BLaER1 (cell line): ENCODE results near the gene TMEM203.

Source experiments
- H3K27ac ChIP-seq: shearing (Covaris generic); formaldehyde crosslinking; 2 replicates; pipeline ENCODE4 v1.8.1; 2022
- H3K27me3 ChIP-seq: shearing (Covaris generic); formaldehyde crosslinking; 2 replicates; pipeline ENCODE4 v1.8.1; 2022
- H3K36me3 ChIP-seq: shearing (Covaris generic); formaldehyde crosslinking; 2 replicates; pipeline ENCODE4 v1.8.1; 2022
- H3K4me1 ChIP-seq: shearing (Covaris generic); formaldehyde crosslinking; 2 replicates; pipeline ENCODE4 v1.8.1; 2022
- H3K4me2 ChIP-seq: shearing (Covaris generic); formaldehyde crosslinking; 2 replicates; pipeline ENCODE4 v1.8.1; 2022
- H3K4me3 ChIP-seq: shearing (Covaris generic); formaldehyde crosslinking; 2 replicates; pipeline ENCODE4 v1.8.1; 2022
- H3K9ac ChIP-seq: shearing (Covaris generic); formaldehyde crosslinking; 2 replicates; pipeline ENCODE4 v1.8.1; 2022
- H3K9me3 ChIP-seq: shearing (Covaris generic); formaldehyde crosslinking; 2 replicates; pipeline ENCODE4 v1.8.1; 2022
- H4K20me1 ChIP-seq: shearing (Covaris generic); formaldehyde crosslinking; 2 replicates; pipeline ENCODE4 v1.8.1; 2022
- Cebpa-rat ChIP-seq: shearing (Covaris generic); IDR thresholded peaks from 2 replicates; pipeline ENCODE4 v1.8.1; 2022

Gene TMEM203

DNA sequence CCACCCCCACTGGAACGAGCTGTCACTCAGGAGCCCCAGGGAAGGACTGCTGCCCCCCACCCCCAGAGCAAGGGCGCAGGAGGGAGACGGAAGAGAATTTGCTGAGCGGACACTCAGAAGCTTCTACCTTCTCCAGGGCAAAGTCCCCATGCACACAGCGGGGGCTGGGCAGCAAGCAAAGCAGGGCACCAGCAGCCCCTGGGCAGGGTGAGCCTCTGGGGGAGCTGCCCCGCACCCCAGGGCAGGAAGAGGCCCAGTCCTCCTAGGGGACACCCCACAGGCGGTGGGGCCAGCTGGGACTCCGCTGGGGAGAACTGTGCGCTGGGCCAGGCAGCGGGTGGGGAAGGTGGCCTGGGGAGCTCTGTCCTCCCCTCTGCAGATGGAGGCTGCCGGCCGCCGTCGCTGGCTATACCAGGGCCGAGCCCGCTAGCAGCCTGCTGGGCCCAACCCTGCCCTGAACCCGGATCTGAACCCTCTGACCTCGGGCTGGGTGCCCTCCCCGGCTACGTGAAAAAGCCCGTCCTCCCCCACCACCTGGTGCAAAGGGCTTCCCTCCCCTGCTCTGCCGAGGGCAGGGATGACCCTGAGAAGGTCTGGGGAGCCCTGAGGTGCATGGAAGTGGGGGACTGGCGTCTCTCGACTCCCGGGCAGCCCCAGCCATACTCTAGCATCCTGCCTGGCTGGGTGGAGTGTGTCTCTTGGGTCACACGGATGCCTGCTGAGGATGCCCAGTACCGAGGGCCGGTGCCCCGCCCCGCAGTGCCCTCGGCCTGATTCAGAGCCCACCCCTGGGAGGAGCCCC is 24.7 kb upstream of the TMEM203 start:
- H3K36me3 ChIP-seq, result no peaks in the 10 kb centered on the region
- TF ChIP-seq Cebpa-rat, result no peak
- H3K27me3 ChIP-seq, result no peaks in the 10 kb centered on the region
- peak overlapping the region; percentile 83 for H3K4me2 ChIP-seq
- peak overlapping the region; percentile 32 for H3K9ac ChIP-seq
- H3K27ac ChIP-seq, result peak overlapping the region; percentile 50
- no peaks in the 10 kb centered on the region for H3K9me3 ChIP-seq
- H3K4me3 ChIP-seq, result no peak overlapping the region
- H4K20me1 ChIP-seq, result peaks cover 8% of the 10 kb centered on the region; the same call in 1 of the 2 replicates
- H3K4me1 ChIP-seq, result peaks cover 71% of the 10 kb centered on the region

DNA sequence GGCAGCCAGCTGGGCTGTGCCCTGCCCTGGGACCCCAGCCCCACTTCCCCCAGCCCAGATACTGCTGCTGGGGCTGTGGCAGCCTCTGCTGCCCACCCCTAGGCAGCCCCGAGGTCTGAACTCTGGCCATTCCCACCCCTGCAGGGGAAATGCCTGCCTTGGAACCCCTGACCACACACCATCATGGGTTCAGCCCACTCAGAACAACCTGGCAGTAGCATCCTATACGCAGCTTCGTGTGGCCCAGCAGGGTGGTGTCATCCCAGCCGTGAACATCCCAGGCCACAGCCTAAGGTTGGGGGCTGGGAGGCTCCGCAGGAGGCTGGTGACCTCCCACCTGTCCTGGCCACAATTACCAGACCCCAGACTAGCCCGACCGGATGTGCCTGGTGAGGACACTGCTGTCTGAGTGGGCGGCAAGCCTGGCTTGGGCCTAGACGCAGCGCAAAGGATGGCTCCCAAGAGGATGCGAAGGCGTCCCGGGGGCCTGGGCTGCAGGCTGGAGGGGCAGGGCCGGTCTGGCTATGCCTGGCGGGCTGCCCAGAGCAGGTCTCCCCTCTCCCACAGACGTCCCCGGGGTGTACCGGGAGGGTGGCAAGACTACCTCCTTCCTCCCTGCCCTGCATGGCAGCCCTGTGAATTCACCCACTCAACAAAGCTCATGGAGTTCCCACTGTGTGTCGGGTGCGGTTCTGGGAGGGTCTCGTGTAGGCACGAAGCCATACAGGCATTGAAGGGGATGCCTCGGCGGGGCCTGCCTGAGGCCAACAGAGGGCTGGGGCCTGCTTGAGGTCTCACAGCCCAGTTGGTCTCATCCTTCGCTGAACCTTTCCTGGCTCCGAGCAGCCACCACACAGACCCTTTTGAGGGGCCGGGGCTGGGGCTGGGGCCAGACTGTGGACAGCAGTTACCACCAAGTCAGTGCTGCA is 23.8 kb upstream of the TMEM203 start:
- Histone ChIP-seq H3K9me3 (no peaks in the 10 kb centered on the region), H4K20me1 (peaks cover 2% of the 10 kb centered on the region; the same call in 1 of the 2 replicates), H3K36me3 (no peaks in the 10 kb centered on the region), H3K27me3 (no peaks in the 10 kb centered on the region), H3K27ac (peak overlapping the region; percentile 50), H3K9ac (peak overlapping the region; percentile 32; the same call in 1 of the 2 replicates), H3K4me2 (peak overlapping the region; percentile 83), H3K4me1 (peaks cover 71% of the 10 kb centered on the region), H3K4me3 (no peak overlapping the region)
- no peak for TF ChIP-seq Cebpa-rat

DNA sequence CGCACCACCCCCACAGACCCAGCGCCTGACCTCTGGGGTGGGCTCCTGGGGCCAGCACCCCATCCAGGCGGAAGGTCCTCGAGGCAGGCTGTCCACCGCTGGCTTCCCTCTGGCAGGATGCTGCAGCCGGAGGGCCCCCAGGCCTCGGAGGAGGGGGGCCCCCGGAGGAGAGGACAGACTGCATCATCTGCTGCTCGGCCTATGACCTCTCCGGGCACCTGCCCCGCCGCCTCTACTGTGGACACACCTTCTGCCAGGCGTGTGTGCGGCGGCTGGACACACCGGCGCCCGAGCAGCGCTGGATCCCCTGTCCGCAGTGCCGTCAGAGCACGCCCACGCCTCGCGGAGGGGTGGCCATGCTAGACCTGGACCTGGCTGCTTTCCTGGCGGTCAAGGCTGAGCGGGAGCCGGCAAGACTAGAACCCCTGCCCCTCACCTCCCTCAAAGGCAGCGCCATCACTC is 23.1 kb upstream of the TMEM203 start:
- H4K20me1 ChIP-seq, result no peaks in the 10 kb centered on the region
- H3K4me2 ChIP-seq, result peak overlapping the region; percentile 83
- no peaks in the 10 kb centered on the region for H3K9me3 ChIP-seq
- H3K9ac ChIP-seq, result no peak overlapping the region
- TF ChIP-seq Cebpa-rat, result no peak
- H3K4me1 ChIP-seq, result peaks cover 74% of the 10 kb centered on the region
- no peaks in the 10 kb centered on the region for H3K27me3 ChIP-seq
- H3K4me3 ChIP-seq, result no peak overlapping the region
- H3K27ac ChIP-seq, result 0 out of 2 replicates have a peak overlapping the region, but pooled peaks have one; percentile 50
- H3K36me3 ChIP-seq, result no peaks in the 10 kb centered on the region

DNA sequence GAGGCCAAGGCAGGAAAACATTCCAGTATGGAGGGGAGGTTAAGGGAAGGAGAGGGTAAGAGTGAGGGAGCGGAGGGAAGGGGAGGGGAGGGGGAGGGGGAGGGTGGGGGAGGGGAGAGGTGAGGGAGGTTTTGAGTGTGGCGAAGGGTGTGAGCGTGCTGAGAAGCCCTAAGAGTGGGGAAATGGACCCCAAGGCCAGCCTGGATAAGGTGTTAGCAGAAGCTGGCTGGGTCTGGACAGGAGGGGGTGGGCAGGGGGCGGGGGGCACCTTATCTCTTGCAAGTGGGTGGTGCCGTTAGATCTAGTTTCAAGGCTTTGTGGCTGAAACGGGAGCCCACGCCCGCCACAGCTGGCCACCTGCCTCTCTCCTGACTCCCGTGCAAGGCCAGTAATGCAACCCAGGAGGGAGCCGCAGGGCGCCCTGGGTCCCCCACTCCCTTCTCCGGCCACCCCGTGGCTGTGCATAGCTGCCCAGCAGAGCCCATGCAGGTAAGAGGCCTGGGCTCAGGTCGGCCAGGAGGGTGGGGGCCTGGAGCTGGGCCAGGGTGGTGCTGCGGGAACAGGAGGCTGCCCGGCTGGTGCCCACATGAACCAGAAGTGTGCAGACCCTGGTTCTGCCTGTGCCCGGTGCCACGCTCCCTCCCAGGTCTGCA is 22.5 kb upstream of the TMEM203 start:
- H3K9me3 ChIP-seq, result no peaks in the 10 kb centered on the region
- H4K20me1 ChIP-seq, result no peaks in the 10 kb centered on the region
- H3K9ac ChIP-seq, result no peak overlapping the region
- peaks cover 76% of the 10 kb centered on the region for H3K4me1 ChIP-seq
- no peak for TF ChIP-seq Cebpa-rat
- H3K4me2 ChIP-seq, result peak overlapping the region; percentile 83
- no peaks in the 10 kb centered on the region for H3K27me3 ChIP-seq
- H3K27ac ChIP-seq, result no peak overlapping the region
- H3K36me3 ChIP-seq, result no peaks in the 10 kb centered on the region
- no peak overlapping the region for H3K4me3 ChIP-seq

DNA sequence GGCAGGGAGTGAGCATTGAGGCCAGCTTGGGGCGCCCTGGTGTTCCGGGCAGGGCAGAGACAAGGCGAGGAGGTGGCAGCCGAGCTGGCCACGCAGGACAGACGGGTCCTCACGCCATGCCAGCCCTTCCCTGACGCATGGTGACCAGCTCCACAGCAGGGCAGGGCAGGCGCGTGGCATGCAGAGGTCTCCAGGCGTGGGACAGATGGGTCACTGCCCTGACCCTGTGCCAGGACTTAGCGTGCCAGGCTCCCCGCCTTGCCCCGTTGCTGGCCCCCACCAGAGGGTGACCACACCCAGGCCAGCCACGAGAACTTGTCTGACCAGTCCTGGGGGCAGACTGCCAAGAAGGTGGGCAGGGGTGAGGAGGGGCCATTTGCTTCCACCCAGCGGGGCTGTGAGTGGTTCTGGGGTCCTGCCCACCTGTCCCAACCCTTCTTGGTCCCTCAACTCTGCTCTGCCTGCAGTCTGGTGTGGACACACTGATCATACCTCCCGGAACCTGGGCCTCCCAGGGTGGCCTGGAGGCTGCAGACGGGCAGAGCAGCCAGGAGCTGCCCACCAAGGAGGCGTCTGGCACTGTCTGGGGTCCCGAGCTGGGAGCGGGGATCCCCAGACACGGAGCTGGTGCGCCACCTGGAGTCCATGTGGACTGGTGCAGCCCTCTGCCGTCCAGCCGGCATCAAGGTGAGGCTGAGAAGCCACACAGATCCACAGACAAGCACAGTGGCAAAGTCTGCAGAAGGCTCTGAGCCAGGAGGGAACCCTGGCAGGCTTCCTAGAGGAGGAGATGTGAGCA is 21.8 kb upstream of the TMEM203 start, which contains the start of gene RNF224:
TSS of gene RNF224 (plus strand) at position 449 of the 799 bp plus-strand sequence. CDS start 834 bp downstream, outside the sequence.
- Histone ChIP-seq H3K4me2 (peak within 1 kb of the TSS; percentile 83), H3K4me3 (no peak within 1 kb of the TSS), H3K9me3 (no peaks in the 10 kb centered on the region), H3K27ac (0 out of 2 replicates have a peak within 1 kb of the TSS, but pooled peaks have one; percentile 26), H3K4me1 (peaks cover 78% of the 10 kb centered on the region), H3K9ac (no peak within 1 kb of the TSS), H4K20me1 (no peaks in the 10 kb centered on the region), H3K36me3 (no peaks in the 10 kb centered on the region), H3K27me3 (no peaks in the 10 kb centered on the region)
- TF ChIP-seq Cebpa-rat, result no peak

DNA sequence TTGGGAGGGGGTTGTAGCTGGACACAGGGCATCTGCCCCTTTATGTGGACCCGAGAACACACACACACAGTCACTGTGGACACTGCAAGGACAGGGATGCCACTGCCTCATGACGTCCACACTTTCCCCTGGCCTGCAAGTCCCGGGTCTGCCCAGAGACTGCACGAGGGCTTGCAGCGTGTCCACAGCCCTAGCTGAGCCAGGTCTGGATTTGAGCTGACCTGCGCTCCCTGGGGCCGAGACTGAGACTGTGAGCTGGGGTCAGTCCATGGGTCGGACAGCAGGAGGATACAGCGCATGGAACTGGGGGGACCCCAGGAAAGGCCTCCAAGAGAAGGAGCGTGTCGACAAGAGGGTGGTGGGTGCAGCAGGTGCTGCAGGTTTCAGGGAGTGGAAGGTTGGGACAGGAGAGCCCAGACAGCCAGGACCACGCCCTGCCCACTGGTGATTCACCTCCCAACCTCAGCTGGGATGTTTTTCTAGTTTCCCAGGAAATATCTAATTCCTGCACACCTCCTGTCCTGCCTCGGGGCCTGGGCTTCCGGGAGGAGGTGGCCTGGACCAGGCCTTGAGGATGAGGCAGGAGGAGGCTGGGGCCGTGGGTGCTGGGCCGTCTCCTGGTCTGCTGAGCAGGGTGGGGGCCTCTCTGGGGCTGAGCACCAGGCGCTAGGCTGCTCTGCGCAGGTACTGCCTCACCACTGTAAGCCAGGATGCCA is 21.0 kb upstream of the TMEM203 start:
- TF ChIP-seq Cebpa-rat, result no peak
- Histone ChIP-seq H3K36me3 (no peaks in the 10 kb centered on the region), H3K4me1 (peaks cover 71% of the 10 kb centered on the region), H3K4me3 (no peak overlapping the region), H4K20me1 (no peaks in the 10 kb centered on the region), H3K27ac (no peak overlapping the region), H3K27me3 (no peaks in the 10 kb centered on the region), H3K9ac (no peak overlapping the region), H3K4me2 (no peak overlapping the region), H3K9me3 (no peaks in the 10 kb centered on the region)

DNA sequence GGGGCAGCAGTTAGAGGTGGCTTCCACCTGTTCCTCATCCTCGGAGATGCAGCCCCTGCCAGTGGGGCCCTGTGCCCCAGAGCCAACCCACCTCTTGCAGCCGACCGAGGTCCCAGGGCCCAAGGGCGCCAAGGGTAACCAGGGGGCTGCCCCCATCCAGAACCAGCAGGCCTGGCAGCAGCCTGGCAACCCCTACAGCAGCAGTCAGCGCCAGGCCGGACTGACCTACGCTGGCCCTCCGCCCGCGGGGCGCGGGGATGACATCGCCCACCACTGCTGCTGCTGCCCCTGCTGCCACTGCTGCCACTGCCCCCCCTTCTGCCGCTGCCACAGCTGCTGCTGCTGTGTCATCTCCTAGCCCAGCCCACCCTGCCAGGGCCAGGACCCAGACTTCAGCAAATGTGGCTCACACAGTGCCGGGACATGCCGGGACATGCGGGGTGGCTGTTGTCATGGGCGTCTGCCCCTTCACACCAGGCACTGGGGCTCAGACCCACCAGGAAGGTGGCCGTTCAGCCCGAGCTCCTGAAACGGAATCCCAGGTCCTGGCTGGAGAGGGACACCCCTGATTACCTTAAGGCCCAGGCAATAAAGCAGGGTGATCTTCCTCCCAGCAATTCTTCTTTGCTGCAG is 20.4 kb upstream of the TMEM203 start:
- Histone ChIP-seq H3K9me3 (no peaks in the 10 kb centered on the region), H3K4me3 (no peak overlapping the region), H3K27me3 (no peaks in the 10 kb centered on the region), H4K20me1 (no peaks in the 10 kb centered on the region), H3K36me3 (no peaks in the 10 kb centered on the region), H3K27ac (peak overlapping the region; percentile 13; the same call in 1 of the 2 replicates), H3K9ac (no peak overlapping the region), H3K4me1 (peaks cover 66% of the 10 kb centered on the region), H3K4me2 (peak overlapping the region; percentile 98)
- TF ChIP-seq Cebpa-rat, result no peak
